CD4-positive, alpha-beta T cell treated with Interleukin-12 subunit alpha and Interleukin-12 subunit beta, for 1 hour (primary cell): ENCODE results near the gene NUTM2B.
A peak's percentile ranks its signal among the peaks of the same experiment; 100 is the strongest.
"Not testable (repeated sequence)": the region's sequence is repeated elsewhere in the genome, so short reads cannot be mapped to it uniquely, and the experiment has no call there.

Experiments used
- DNase-seq: peaks from one replicate; pipeline ENCODE4 v3.0.0-alpha.2; 2020

NUTM2B gene

DNA sequence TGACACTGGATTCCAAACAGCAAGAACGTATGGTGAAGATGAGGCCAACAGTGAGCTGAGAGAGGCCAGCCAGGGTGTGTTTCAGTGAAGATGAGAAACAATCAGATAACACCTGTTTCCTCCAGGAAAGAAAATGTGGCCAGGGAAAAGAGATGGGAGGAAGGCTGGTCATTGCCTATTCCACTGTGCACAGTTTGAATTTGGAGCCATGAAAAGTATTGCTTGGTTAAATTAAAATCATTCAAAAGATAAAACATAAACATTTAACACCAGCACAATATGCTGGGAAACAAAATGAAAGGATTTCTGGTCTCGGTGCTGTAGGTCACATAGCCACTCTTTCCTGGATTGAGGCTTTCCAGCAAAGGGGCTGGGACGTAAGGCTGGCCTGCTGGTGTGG is at the start of gene NUTM2B:
NUTM2B (plus strand) TSS at position 301 of the 400 bp plus-strand sequence. CDS start 383 bp downstream, outside the sequence.
- not testable (repeated sequence) for DNase-seq

DNA sequence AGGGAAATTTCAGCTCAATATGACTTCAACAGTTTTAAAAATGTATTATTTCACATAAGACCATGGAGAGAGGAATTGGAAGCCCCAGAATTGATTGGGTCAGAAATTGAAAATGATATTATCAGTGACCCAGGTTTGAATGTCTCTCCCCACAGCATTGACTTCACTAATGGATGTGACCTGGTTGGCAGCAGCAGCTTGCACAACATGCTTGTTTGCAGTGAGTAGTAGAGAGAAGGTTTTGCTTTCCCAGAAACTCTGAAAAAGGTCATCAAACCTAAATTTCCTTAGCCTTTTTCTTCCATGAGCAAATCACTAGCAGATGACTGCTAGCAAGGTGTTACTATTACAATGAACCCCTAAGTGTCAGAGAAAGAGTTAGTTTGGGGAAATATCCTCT is 39.7 kb upstream of the NUTM2B start:
- not testable (repeated sequence) for DNase-seq

DNA sequence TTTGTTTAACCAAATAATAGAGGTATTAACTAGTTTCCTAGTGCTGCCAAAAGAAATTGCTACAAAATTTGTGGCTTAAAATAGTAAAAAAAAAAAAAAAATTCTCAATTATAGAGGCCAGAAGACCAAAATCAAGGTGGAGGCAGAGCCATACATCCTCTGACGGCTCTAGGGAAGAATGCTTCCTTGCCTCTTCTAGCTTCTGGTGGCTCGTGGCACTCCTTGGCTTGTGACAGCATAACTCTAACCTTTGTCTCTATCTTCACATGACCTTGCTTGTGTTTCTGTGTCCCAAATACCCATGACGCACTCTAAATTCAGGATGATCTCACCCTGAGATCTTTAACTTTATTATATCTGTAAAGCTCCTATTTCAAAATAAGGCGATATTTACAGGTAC is 38.3 kb upstream of the NUTM2B start:
- not testable (repeated sequence) for DNase-seq

DNA sequence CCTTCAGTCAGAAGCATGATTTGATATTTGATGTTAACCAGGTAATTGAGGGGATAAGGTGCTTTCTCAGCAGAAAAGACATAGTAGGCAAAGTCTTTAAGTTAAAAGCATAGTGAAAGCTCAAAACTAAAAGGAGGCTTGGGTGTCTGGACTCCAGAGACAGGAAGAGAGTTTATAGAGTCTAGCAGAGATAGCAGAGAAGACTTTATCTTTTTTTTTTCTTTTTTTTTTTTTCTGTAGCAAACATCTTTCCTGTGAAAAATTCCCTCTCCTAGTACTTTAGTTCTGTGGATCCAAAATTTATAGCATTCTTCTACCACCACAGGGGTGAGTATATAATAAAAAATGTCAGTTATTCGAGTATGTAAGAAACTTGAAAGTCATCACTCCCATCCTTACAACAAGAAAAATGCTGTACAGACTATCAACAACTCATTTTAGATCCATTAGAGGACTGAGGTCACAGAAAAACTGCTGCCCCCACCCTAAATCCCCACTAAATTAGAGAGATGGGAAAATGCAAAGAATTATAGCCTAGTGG is 33.7 kb upstream of the NUTM2B start:
- DNase-seq, result not testable (repeated sequence)

DNA sequence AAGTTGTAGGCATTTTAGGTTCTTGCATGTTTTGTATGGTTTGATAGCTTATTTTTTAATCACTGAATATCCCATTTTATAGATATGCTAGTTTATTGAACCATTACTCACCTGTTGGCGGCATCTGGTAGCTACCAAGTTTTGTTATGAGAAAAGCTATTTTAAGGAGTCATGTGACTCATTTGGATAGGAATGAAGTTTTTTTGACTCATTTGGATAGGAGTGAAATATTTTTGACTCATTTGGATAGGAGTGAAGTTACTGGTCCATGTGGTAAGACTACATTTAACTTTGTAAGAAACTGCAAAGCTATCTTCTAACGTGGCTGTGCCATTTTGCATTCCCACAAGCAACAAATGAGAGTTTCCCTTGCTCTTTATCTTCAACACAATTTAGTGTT is 28.1 kb upstream of the NUTM2B start:
- DNase-seq, result not testable (repeated sequence)

DNA sequence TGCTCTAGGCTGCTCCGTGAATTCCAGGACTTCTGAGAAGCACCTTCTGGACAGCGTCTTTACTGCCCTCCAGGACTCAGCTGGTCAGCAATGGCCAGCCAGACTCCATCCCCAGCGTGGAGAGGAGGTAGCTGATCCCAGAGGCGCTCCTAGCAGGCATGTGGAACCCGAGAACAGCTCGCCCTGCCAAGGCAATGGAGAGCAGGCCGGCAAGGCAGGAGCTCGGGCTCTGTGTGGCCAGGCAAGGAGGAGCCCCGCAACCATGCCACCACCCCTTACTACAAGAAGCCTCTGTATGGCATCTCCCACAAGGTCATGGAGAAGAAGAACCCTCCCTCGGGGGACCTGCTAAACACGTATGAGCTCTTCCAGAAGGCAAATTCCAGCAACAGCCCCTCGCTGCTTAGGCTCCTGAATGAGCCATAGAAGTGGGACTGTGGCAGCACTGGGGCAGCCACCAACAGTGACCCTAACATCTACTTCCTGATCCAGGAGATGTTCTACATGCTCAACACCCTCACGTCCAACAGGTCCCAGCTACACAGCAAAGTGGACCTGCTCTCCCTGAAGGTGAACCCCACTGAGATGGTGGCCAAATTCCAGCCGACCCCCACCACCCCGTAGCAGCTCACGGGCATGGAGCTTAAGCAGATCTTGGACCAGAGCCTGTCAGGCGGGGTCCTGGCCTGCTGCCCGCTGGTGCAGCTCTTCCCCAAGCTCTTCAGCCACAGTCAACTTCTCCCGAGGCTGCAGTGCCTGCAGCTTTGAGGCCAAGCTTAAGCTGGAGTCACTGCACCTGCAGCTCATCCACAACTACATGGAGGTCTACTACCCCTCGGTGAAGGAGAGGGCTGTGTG is 19.8 kb upstream of the NUTM2B start:
- not testable (repeated sequence) for DNase-seq

- not testable (repeated sequence) for DNase-seq
These were observed 18.9 kb upstream of the NUTM2B start for GRCh38 chr10:79683884-79684720.

DNA sequence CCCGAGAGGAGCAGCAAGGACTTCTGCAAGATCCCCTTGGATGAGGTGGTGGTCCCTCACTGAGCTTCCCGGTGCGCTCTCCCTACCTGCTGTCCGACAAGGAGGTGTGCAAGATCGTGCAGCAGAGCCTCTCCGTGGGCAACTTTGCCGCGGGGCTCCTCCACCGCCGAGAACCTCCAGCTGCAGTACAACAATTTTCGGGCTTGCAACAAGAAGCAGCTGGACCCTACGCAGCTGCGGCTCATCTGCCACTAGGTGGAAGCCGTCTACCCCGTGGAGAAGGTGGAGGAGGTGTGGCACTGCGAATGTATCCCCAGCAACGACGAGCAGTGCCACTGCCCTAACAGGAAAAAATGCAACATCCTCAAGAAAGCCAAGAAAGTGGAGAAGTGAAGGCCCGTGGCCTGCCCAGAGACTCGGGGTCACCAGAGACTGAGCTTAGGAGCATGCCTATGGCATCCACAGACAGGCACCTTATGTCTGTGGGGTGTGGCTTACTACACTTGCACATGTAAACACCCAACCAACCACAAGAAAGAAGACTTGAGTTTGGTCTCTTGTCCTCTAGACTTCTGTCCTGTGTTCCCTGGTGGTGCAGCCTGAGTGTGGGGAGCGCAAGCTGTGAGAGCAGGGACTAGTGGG is 17.9 kb upstream of the NUTM2B start:
- DNase-seq, result peak; percentile 53

GRCh38 chr10:79686595-79686994 is 16.4 kb upstream of the NUTM2B start:
- not testable (repeated sequence) for DNase-seq

DNA sequence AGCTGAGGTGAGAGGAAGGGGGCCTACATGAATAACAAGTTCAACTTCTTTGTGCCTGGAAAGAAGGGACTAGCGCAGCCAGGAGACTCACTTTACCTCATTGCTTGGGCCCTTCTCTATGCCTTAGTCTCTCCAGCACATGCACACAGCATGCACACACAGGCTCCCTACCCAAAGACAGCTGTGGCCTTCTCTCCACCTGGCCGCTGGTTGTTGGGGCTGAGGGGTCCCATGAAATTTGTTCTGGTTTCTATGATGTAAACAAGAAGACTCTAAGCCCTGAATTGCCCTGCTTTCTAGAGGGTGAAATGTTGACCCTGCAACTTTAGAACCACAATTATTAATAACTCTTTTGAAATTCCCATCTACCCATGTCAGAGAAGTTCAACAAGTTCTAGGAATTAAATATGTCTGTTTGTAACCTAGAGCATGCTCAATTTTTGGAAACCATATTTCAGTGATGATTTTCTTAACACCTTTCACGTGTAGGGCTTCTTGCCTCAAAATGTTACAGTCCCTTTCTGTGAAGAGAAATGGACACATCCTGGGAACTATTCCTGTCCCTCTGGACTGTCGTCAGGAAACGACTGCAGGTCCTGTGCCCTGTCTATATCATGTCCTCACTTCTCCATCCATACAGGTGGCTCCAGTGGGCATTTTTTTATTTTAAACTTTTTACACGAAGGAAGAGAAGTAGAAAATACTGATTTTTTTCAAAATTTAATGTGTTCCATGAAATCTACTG is 15.4 kb upstream of the NUTM2B start:
- not testable (repeated sequence) for DNase-seq

- not testable (repeated sequence) for DNase-seq
These were observed 14.2 kb upstream of the NUTM2B start for GRCh38 chr10:79688798-79689197.

DNA sequence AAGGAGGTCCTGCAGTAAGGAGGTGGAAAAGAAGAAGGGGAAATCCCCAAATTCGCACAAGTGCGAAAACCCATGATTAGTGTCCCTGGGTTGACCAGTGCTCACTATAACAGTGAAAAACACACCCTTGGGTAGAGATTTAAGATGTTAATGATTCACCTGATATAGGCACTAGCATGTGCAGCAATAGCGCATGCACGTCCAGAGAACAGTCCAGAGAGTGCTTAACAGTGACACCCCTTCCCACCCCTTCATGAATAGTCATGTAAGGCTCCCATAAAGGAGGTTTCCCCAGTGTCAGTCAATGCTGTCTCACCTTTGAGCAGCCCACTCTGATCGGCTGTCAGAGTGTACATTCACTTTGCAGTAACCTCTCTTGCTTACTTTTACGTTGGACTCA is 6.4 kb upstream of the NUTM2B start:
- not testable (repeated sequence) for DNase-seq

DNA sequence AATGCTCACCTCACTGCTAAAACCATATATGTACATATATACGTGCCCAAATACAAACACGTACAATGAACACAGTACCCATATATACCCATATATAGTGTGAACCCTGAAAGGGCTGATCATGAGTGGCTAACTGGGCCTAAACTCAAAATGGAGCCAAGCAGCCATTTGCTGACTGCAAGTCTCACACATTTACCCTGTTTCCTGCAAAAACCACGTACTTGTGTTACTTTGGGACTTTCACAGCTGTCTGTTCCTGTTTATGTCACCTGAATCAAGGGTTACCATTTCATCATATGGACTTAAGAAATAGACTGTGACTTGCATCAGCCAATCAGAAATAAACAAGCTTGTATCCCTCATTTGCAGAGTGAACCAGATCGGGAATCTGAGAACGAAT is 5.9 kb upstream of the NUTM2B start:
- not testable (repeated sequence) for DNase-seq

DNA sequence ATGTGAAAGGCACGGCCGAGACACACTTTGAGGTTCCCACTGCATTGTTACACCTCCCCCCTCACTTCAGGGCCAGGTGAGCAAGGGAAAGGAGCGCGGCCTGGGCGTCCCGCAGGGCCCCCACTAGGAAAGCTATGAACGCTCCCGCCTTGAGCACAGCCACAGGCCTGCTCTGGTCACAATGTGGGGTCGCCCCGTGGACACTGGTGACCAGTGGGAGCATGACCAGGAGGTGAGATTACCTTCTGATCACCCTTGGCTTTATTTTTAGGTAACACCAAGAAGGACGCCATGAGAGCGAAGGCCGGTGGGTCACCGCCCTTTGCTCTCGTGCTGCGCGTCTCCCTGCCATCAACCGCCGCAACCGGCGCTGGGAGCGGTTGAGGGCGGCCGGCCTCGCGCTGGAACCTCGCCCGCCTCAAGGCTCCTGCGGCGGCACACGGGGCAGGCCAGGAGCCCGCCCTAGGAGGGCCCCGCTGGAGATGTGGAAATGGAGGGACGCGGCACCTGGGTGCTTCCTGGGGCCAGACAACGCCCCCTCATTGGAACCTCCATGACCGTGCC is 2.6 kb upstream of the NUTM2B start:
- DNase-seq, result not testable (repeated sequence)

- DNase-seq, result not testable (repeated sequence)
These were observed 4.0 kb downstream of the NUTM2B start for GRCh38 chr10:79707017-79707416.

GRCh38 chr10:79714976-79715375 is 11.9 kb downstream of the NUTM2B start:
- not testable (repeated sequence) for DNase-seq

- not testable (repeated sequence) for DNase-seq
These were observed 14.0 kb downstream of the NUTM2B start for GRCh38 chr10:79716917-79717579.

DNA sequence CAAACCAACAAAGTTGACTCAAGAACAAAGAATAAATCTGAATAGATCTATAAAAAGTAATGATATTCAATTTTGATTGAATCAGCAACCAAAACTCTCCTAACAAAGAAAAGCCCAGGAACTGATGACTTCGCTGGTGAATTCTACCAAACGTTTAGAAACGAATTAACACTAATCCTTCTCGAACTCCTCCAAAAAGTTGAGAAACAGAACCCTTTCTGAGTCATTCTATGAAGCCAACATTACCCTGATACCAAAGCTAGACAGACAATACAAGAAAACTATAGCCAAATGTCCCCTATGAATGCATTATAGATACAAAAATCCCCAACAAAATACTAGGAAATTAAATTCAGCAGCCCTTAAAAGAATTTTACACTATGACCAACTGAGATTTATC is 17.0 kb downstream of the NUTM2B start:
- not testable (repeated sequence) for DNase-seq

DNA sequence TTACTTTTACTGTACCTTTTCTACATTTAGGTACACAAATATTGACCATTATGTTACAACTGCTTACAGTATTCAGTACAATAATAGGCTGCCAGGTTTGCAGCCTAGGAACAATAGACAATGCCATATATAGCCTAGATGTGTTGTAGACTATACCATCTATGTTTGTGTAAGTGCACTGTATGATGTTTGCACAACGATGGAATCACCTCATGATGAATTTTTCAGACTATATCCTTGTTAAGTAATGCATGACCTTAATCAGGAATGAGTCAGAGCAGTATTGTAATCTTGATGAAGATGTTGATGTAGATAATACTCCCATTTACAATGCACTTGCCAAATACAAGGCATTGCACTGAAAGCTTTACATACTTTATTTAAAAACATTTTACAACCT is 23.6 kb downstream of the NUTM2B start:
- DNase-seq, result not testable (repeated sequence)

GRCh38 chr10:79744844-79745243 is 41.8 kb downstream of the NUTM2B start:
- not testable (repeated sequence) for DNase-seq

DNA sequence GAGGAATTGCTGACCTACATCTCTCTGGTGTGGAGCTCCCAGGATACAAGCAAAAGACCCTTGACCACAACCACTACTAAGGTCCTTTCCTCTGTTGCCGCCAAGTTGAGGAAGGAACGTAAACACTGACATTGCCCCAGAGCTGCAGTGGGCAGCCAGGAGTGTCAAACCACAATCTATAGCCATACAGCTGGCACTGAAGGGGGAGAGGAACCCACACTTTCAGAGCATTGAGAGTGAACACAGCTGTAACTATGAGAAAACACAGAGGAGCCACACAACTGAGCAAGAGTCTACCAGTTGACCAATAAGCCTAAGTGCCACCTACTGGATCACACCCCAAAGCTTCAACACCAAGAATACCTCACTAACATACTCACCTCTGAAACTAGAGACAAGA is 45.5 kb downstream of the NUTM2B start:
- DNase-seq, result not testable (repeated sequence)
